Hepatic stellate cell (primary cell): ENCODE results near the gene TTC28.

Experiments
- DNase-seq: peaks from one replicate; pipeline ENCODE4 v3.0.0; 2011; ENCODE audit warnings: low spot score

The TTC28 gene

GRCh38 chr22:28441720-28442263 is 237.8 kb downstream of the TTC28 start:
- no peak for DNase-seq

- DNase-seq, result peak; percentile 18
Measured at GRCh38 chr22:28440592-28441390, 238.8 kb downstream of the TTC28 start.

- DNase-seq, result no peak
Measured at GRCh38 chr22:28438183-28438768, 241.4 kb downstream of the TTC28 start.

- DNase-seq, result no peak
Measured at GRCh38 chr22:28435982-28436381, 243.7 kb downstream of the TTC28 start.

- no peak for DNase-seq
Measured at GRCh38 chr22:28435140-28435768, 244.4 kb downstream of the TTC28 start.

- DNase-seq, result no peak
Measured at GRCh38 chr22:28430466-28431025, 249.1 kb downstream of the TTC28 start.

- DNase-seq, result peak; percentile 11
Measured at GRCh38 chr22:28429711-28430110, 249.9 kb downstream of the TTC28 start.

GRCh38 chr22:28428271-28428670 is 251.4 kb downstream of the TTC28 start:
- DNase-seq, result no peak

GRCh38 chr22:28426346-28427132 is 253.1 kb downstream of the TTC28 start:
- peak; percentile 44 for DNase-seq

- DNase-seq, result no peak
Measured at GRCh38 chr22:28425211-28425610, 254.4 kb downstream of the TTC28 start.

GRCh38 chr22:28424427-28425080 is 255.1 kb downstream of the TTC28 start:
- DNase-seq, result no peak

GRCh38 chr22:28419919-28420318 is 259.7 kb downstream of the TTC28 start:
- DNase-seq, result no peak

GRCh38 chr22:28418008-28418407 is 261.6 kb downstream of the TTC28 start:
- no peak for DNase-seq

- DNase-seq, result no peak
Measured at GRCh38 chr22:28417431-28417830, 262.2 kb downstream of the TTC28 start.

- no peak for DNase-seq
Measured at GRCh38 chr22:28414913-28415312, 264.7 kb downstream of the TTC28 start.

GRCh38 chr22:28413612-28414399 is 265.8 kb downstream of the TTC28 start:
- DNase-seq, result no peak

- no peak for DNase-seq
Measured at GRCh38 chr22:28412109-28412508, 267.5 kb downstream of the TTC28 start.

- no peak for DNase-seq
Measured at GRCh38 chr22:28411125-28411524, 268.5 kb downstream of the TTC28 start.

- DNase-seq, result peak; percentile 49
Measured at GRCh38 chr22:28410050-28410816, 269.4 kb downstream of the TTC28 start.

GRCh38 chr22:28408709-28409108 is 270.9 kb downstream of the TTC28 start:
- no peak for DNase-seq
